Cerebellar nuclear complex (tissue), 1 donor: ENCODE data around the gene ZFAND3.
"Not testable (repeated sequence)": the region's sequence is repeated elsewhere in the genome, so short reads cannot be mapped to it uniquely, and the experiment has no call there.

Experiments used
- DNase-seq, 2 experiments: peaks; one replicate each; lab custom pipeline; 2025; lab: John Stamatoyannopoulos, UW

Gene ZFAND3

GRCh38 chr6:37865504-37865903, 46.0 kb downstream of the ZFAND3 start:
- DNase-seq: no peak

- DNase-seq: no peak
Observed at GRCh38 chr6:37866590-37867507, 47.3 kb downstream of the ZFAND3 start.

GRCh38 chr6:37867756-37868446, 48.4 kb downstream of the ZFAND3 start:
- no peak for DNase-seq

GRCh38 chr6:37868447-37868825, 48.9 kb downstream of the ZFAND3 start:
- DNase-seq: no peak

- DNase-seq: no peak
Observed at GRCh38 chr6:37871616-37872372, 52.3 kb downstream of the ZFAND3 start.

- no peak for DNase-seq
Observed at GRCh38 chr6:37872373-37872745, 52.8 kb downstream of the ZFAND3 start.

GRCh38 chr6:37874726-37875125, 55.2 kb downstream of the ZFAND3 start:
- no peak for DNase-seq

GRCh38 chr6:37875561-37876309, 56.2 kb downstream of the ZFAND3 start:
- DNase-seq: no peak

GRCh38 chr6:37876843-37877242, 57.3 kb downstream of the ZFAND3 start:
- DNase-seq: no peak

- no peak for DNase-seq
Observed at GRCh38 chr6:37877373-37878149, 58.0 kb downstream of the ZFAND3 start.

GRCh38 chr6:37878150-37878710, 58.7 kb downstream of the ZFAND3 start:
- DNase-seq: no peak

- not testable (repeated sequence) for DNase-seq
Observed at GRCh38 chr6:37880602-37881001, 61.1 kb downstream of the ZFAND3 start.

GRCh38 chr6:37882292-37882691, 62.8 kb downstream of the ZFAND3 start:
- no peak for DNase-seq

- DNase-seq: no peak
Observed at GRCh38 chr6:37882724-37883413, 63.3 kb downstream of the ZFAND3 start.

- DNase-seq: no peak
Observed at GRCh38 chr6:37884548-37884947, 65.0 kb downstream of the ZFAND3 start.

GRCh38 chr6:37889051-37889450, 69.5 kb downstream of the ZFAND3 start:
- no peak for DNase-seq

- no peak for DNase-seq
Observed at GRCh38 chr6:37889486-37889885, 70.0 kb downstream of the ZFAND3 start.

- no peak for DNase-seq
Observed at GRCh38 chr6:37891072-37891471, 71.5 kb downstream of the ZFAND3 start.

GRCh38 chr6:37893257-37893656, 73.7 kb downstream of the ZFAND3 start:
- DNase-seq: no peak

- DNase-seq: not testable (repeated sequence)
Observed at GRCh38 chr6:37893734-37894133, 74.2 kb downstream of the ZFAND3 start.
